Suppressor macrophage treated with lipopolysaccharide for 4 hours (primary cell): ENCODE data around the gene AGTPBP1.
"Not testable (repeated sequence)": the region's sequence is repeated elsewhere in the genome, so short reads cannot be mapped to it uniquely, and the experiment has no call there.

Experiments
- DNase-seq: peaks from one replicate; pipeline ENCODE4 v3.0.0-alpha.2; 2020

The AGTPBP1 gene

DNA sequence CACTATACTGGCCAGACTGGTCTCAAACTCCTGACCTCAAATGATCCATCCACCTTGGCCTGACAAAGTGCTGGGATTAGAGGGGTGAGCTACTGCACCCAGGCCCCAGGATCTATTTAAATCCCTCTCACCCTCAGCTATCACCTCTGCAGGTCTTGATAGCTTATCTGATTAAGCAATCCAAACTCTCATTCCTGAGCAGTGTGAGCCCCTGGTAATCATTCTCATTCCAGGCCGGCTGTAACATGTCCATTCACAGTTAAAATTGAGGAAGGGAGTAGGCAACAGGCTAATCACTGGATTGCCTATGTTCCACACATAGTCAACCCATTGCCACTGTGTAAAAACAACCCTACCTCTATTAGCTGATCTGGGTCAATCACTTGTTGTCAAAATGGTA lies 111.1 kb downstream of the AGTPBP1 start:
- no peak for DNase-seq

DNA sequence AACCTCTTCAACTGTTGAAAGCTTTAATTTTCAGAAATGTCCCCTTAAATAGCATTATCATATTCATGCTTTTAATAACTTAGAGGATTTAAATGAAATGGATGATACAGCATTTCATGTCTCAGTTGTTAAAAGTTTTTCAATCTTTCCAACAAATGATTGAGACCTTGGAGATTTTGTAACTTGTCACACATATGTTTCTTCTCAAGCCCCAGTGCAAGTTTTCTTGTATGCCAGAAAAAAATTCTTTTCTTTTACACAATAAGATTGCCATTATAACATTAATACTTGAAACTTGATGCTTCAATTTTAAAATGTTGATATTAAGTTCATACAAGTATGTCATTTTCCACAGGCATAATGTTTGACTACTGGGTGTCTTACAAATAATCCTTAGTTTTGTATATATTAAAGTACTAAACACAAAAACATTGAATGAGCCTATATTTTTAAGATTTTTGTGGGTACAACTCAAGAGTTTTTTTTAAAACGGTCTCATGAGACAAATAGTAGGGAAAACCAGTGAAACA lies 124.5 kb downstream of the AGTPBP1 start:
- no peak for DNase-seq

DNA sequence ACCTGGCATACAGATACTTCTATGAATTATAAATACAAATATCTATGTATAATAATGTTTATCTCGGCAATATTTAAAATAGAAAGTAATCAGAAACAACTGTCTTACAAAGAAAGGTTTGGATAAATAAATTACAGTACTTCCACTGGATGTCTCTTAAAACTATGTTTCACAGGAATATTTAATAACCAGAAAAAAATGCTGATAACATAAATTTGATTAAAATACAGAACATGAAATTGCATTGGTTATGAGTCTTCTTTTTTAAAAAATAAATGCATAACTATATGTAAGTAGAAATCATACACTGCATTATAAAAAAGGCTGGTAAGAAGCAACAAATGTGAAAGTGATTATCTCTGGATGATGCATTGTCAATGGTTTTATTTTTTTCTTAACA lies 126.0 kb downstream of the AGTPBP1 start:
- DNase-seq, result no peak

DNA sequence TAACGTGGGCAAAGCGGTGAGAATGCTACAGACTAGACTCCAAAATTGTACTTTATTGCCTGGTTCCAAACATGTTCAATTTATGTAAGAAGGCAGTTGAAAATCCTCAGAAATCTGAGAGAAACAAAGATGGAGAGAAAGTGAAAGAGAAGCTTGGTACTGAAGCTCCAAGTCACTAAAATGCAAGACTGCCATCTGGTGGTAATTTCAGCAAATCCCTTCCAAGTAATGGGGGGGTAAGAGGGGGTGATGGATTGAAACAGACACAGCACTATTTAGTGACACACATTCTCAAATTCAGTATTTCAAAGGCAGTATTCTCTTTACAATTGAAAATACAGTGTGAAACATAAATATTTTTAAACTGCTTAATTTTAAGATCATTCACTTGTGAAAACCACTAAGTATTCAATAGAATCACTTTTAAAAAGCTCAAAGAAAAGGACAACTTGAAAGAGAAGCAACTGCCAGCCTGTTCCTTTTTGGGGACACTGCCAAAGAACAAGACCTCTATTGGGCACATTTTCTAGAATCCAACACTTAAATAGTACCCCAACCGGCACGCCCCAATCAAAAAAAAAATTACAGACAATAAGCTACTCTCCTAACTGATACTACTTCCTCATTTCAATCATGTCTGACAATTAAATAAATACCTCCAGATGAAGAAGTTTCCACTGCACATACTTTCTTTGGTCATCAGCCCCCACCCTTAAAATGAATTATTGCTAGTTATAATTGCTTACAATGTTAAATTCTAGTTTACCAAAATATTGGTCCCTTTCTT lies 131.5 kb downstream of the AGTPBP1 start:
- DNase-seq, result peak; percentile 79

DNA sequence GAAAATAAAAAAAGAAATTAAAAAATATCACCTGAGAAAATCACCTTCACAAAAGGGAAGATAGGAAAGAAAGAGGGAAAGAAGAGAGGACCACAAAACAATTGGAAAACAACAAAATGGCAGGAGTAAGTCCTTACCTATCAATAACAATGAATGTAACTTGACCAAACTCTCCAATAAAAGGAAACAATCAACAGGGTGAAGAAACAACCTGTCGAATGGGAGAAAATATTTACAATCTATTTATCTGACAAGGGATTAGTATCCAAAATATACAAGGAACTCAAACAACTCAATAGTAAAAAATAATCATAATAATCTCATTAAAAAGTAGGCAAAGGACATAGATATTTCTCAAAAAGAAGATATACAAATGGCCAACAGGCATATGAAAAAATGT lies 135.8 kb downstream of the AGTPBP1 start:
- no peak for DNase-seq

DNA sequence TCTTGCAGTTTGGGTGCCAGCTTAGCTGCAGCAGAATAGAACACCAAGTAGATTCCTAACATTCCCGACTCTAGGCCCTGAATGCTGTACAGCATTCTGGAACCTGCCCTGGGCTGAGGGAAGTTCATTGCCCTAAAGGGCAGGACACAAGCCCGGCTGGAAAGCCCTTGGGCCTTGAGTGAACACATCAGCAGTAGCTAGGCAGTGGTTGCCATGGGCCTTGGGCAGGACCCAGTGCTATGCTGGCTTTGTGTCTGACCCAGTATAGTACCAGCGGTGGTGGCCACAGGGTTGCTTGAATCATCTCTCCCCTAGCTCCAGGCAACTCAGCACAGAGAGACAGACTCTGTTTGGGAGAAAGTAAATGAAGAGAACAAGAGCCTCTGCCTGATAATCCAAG lies 137.8 kb downstream of the AGTPBP1 start:
- DNase-seq, result no peak

DNA sequence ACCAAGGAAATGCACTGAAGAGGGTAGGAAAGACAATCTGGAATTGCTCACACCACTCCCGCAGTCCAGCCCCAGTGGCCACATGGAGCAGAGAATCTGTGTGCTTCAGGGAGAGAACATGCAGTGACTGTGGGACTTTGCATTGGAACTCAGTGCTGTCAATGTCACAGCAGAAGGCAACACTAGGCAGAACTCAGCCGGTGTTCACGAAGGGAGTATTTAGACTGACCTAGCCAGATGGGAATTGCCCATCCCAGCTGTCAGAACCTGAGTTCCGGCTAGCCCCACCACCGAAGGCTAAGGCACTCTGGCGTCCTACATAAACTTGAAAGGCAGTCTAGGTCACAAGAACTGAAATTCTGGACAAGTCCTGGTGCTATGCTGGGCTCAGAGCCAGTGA lies 139.0 kb downstream of the AGTPBP1 start:
- no peak for DNase-seq

DNA sequence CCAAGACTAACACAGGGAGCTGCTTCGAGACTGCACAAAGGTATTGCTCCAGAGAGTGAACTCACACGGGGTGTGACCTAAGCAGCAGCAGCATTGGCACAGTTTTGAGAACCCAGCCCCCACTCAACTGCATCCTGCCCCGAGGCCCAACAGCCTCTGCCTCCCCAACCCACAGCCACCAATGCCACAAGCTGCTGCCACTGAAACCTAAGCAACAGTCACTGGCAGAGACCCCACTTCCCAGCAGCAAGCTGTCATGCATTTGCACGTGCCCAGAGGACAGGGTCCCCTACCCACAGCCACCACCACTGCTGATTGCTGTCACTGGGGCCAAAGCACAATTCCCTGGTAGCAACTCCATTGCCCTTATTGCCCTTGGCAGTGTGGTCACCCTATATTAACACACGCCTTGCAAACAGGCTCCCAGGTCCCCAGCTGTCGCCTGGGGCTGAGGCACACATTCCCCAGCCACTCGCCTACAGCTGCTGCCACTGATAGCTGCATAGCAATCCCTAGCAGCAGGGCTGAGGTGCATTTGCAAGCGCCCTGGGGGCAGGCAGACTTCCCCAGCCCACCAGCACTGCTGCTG lies 141.0 kb downstream of the AGTPBP1 start:
- no peak for DNase-seq

DNA sequence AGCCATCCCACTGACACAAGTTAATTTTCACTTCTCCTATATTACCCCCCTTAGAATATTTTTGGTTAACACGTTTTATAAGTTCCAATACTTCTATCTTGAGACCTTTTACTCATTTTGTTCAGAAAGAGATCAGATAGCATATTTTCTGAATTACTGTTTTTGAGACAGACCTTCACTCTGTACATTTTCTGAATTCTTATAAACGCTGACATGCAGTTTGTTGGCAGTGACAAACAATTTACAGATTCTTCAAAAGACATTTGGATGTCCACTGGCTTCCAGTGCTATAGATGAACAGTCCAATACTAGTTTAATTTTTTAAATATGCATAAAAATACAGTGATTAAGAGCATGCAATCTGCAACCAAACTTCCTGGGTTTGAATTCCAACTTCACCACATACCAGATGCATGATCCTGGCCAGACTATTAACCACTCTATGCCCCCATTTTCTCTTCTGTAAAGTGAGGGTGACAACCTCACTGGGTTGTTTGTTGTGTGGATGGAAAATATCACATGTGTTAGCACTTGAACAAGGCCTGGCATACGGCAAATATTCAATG lies 142.1 kb downstream of the AGTPBP1 start:
- DNase-seq, result no peak

DNA sequence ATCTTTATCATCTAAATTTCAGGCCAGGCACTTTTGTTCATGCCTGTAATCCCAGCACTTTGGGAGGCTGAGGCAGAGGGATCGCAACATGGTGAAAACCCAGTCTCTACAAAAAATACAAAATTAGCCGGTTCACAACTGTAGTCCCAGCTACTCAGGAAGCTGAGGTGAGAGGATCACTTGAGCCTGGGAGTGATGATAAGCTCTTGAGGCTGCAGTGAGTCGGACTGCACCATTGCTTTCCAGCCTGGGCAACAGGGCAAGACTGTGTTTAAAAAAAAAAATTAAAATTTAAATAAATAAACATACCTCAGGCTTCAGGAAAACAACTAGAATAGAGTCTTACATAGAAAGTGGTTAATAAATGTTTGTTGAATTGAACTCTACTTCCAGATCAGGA lies 147.4 kb downstream of the AGTPBP1 start:
- DNase-seq, result no peak

DNA sequence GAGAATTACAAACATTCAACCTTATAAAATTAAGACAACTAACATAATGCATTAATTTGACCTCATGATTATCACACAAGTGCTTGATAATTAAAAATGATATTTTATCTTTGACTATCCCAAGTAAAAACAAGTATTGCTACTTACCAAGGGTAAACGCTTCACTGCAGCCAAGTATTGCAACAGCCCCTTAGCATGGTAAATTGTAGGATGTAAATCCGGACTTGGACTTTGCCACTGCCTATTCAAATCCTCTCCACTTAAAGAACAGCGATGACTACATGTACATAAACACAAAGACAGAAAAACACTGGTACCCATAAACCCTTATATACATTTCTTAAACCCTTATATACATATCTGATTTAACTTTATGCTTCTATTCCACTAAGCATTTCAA lies 155.1 kb downstream of the AGTPBP1 start:
- no peak for DNase-seq

DNA sequence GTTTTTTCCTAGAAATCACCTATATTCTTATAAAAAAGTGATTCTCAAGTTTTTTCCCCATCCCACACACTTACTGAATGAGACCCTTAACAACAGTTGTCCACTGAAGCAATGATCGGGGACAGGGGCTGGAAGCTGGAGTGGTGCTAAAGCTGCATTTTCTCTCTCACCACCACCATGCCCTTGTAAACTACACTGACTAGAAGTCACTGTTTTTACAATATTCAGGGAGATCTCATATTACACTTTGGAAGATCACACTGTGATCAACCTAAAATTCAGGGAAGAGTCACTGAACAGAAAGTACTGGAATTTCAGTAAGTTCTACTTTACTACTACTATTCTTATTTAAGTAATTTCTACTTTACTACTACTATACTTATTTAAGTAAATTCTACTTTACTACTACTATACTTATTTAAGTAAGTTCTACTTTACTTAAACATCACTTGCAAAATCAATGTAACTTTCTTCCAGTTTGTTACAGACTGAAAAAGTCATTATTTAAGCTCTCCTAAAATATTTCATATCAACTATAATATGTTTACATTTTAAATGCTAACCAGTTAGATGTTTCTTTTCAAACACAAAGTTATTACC lies 164.3 kb downstream of the AGTPBP1 start:
- DNase-seq, result no peak

DNA sequence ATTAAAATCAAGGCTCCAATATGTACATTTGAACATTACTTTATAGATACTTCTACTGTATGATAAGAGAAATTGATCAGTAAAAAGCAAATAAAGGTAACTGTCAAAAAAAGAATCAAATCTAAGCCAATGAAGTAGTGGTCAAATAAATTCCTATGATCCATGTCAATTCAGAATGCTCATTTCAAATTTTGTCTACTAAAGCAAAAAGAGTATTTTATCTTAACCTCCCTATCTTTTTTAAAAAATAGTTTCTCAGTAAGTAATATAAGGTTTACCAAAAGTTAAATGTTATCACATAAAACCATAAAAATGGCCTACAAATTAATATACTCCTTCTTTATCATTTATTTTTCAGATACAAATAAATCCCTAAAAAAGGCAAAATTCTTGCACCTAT lies 165.9 kb downstream of the AGTPBP1 start:
- no peak for DNase-seq

DNA sequence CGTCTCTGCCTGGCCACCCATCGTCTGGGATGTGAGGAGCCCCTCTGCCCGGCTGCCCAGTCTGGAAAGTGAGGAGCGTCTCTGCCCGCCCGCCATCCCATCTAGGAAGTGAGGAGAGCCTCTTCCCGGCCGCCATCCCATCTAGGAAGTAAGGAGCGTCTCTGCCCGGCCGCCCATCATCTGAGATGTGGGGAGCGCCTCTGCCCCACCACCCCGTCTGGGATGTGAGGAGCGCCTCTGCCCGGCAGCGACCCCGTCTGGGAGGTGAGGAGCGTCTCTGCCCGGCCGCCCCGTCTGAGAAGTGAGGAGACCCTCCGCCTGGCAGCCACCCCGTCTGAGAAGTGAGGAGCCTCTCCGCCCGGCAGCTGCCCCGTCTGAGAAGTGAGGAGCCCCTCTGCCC lies 168.2 kb downstream of the AGTPBP1 start:
- DNase-seq, result not testable (repeated sequence)

DNA sequence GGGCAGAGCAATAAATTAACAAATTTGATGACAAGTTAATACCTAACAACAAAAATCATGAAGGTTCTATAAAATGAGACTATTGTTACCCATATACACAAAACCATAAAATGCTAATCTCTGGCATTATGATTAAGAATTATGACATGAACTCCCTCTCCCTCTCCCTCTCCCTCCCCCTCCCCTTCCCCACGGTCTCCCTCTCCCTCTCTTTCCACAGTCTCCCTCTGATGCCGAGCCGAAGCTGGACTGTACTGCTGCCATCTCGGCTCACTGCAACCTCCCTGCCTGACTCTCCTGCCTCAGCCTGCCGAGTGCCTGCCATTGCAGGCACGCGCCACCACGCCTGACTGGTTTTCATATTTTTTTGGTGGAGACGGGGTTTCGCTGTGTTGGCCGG lies 168.8 kb downstream of the AGTPBP1 start:
- not testable (repeated sequence) for DNase-seq

DNA sequence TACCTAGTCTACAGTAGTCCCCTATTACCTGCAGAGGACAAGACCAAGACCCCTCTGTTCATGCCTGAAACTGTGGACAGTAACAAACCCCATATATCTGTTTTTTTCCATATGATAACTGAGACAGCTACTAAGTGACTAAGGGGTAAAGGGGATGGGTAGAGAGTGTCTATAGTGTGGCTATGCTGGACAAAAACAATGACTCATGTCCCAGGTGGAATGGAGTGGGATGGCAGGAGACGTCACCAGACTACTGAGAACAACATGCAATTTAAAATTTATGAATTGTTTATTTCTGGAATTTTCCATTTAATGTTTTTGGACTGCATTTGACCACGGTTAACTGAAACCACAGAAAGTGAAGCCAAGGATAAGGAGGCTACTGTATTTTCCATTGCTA lies 171.8 kb downstream of the AGTPBP1 start:
- no peak for DNase-seq

DNA sequence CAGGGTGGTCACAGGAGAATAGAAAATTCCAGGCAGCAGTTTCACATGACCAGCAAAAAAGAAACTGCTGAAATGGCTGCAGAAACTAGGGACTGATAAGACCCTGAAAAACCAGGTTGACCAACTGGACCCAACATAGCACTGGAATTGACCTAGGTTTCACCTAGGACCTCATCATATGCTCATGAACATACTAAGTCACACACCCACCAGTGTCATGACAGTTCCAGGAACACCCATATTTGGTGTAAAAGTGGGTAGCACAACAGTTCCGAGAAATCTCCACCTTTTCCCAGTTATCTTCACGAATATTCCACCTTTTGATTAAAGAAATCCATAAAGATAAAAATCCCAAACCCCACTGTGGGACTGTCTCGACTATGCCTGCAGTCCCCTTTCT lies 182.2 kb downstream of the AGTPBP1 start:
- no peak for DNase-seq

DNA sequence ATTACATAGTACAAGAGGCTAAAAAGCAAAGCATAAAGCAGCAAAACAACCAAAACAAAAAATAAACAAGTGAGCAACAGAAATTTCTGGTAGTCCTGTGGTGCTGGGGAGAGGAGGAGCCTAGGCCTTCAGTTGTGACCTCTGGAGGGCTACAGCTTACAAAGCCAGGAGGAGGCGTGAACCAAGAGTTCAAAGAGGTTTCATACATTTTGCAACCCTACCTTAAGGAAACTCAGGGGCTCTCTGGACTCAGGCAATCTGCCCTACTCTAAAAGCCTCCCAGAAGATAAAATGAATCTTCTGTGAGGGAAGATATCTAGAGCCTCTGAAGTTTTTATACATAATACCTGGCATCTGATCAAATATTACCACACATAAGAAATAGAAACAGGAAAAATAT lies 187.4 kb downstream of the AGTPBP1 start:
- no peak for DNase-seq

DNA sequence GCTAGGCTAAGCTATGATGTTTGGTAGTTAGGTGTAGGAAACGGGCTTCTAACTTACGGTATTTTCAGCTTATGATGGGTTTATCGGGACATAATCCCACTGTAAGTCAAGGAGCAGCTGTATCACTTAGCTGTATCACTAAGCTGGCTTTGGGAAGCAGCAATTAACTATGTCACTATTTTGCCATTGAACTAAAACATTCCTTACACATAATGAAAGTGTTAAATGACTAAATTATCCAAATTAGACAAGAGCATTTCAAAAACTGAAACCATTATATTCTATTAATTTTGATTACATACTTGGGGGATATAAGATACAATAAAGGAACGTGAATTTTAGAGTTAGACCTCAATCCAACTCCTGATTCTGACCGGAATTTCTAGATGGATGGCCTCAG lies 188.3 kb downstream of the AGTPBP1 start:
- no peak for DNase-seq

DNA sequence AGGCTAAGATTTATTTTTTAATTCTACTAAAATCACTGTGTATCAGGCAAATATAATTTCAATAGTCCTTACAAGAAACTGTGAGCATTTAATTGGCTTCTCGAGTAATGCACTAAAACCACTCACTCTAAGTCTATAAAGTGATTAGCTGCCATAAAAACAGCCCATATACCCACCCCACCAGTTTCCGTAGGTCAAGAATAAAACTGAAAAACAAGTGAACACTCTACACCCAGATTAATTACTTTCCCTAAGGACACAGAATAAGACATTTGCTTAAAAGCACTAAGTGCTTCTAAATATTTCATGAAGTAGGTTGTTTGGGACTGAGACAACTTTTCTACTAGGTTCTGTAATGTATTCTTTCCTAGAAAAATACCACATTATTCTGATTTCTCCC lies 194.2 kb downstream of the AGTPBP1 start:
- DNase-seq, result no peak

DNA sequence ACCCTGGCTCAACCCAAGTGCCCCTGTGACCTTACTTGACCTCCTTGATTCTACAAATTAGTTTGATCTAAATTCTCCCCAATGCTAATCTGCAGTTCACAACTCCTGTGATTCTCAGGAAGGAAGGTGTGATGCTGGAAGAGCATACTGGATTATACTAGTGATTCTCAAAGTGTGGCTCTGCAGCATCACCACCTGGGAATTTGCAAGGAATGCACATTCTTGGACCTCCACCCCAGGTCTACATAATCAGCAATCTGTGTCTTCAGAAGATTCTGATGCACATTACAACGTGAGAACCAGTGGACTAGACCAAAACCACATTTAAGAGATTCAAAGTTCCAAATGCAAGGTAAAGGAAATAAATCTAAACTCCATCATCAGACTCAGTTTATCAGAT lies 198.6 kb downstream of the AGTPBP1 start:
- DNase-seq, result no peak

DNA sequence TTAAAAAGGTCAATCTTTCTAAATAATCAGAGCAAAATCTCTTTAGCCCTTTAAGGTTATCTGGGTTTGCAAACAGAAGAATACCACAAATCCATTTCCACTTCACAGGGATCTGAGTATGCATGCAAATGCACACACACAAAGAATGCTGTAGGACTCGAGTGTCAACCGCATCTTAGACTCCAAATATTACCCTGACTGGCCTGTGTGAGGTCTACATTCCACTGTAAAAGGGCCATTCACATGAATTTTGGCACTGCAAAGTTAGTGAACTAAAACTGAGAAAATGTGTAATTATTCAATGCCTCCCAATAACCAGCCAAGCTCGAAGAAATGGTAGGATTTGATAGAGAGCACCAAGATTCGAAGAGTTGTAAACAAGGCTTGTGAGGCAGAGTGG lies 199.9 kb downstream of the AGTPBP1 start:
- DNase-seq, result no peak

DNA sequence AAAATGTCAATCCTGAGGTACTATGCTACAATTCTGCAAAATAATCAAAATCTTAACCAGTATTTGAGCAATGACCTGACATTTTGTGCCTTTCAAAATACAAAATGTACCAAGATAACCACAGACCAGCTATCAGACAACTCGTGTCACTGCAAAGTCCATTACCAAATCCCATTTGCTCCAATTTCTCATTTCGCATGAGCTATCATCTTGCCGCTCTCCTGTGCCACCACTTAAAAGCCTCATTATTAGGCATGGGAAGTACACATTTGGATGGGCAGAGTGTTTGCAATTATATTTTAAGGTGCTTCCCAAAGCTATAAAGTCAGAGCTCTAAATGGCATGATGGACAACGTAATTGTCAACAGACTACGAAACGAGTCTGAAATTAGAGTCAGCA lies 205.2 kb downstream of the AGTPBP1 start:
- DNase-seq, result no peak

DNA sequence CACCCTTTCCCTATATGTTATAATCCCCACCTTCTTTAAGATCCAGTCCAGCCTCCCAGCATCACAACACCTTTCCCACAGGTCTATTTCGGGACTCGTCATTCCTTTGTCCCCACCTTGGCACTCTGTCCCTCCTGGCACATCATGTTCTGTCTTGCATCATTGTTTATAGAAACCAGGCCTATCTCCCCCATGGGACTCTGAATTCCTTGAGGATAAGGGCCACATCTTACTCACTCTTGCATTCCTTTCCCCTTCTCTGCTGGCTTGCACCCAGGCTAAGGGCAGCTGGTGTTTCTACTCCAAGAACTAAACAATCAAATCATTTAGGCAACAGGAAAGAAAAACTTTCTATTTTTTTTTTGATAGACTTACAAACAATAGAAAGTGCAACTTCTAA lies 205.7 kb downstream of the AGTPBP1 start:
- DNase-seq, result no peak
